IPS DF 6.9 (cell line): ENCODE data around the gene ARHGDIA.

Experiments
- DNase-seq: peaks from one replicate; pipeline ENCODE4 v3.0.0-alpha.2; 2013; ENCODE audit warnings: low read depth, low spot score
- H3K27ac ChIP-seq: one replicate; pipeline ENCODE4 v1.5.1; 2013; ENCODE audit warnings: low read length, control low read depth
- H3K27me3 ChIP-seq: 2 replicates; pipeline ENCODE4 v1.6.1; 2013; ENCODE audit warnings: mild to moderate bottlenecking, low read length; ENCODE audit not compliant: control insufficient read depth, insufficient read depth
- H3K36me3 ChIP-seq: 2 replicates; pipeline ENCODE4 v1.6.1; 2013; ENCODE audit warnings: low read length; ENCODE audit not compliant: control insufficient read depth, insufficient read depth
- H3K4me1 ChIP-seq: 2 replicates; pipeline ENCODE4 v1.6.1; 2013; ENCODE audit warnings: low read length; ENCODE audit not compliant: control insufficient read depth, insufficient read depth
- H3K4me3 ChIP-seq: 2 replicates; pipeline ENCODE4 v1.5.1; 2013; ENCODE audit warnings: mild to moderate bottlenecking, low read length
- H3K9me3 ChIP-seq: 2 replicates; pipeline ENCODE4 v1.6.1; 2013; ENCODE audit warnings: low read length, inconsistent platforms; ENCODE audit not compliant: control insufficient read depth, insufficient read depth
- WGBS: extraction: QIAGEN DNeasy Blood & Tissue Kit; methylation state at CpG from one replicate; pipeline ENCODE4 v1.1.7; 2013; ENCODE audit warnings: mixed read lengths, missing lambda C conversion rate; ENCODE audit not compliant: insufficient read length, insufficient coverage; 5-methylcytosine and 5-hydroxymethylcytosine counted together

ARHGDIA gene

GRCh38 chr17:81831957-81832607, 39.1 kb downstream of the ARHGDIA start:
- no peak overlapping the region for H3K27ac ChIP-seq
- no peaks in the 10 kb centered on the region for H3K36me3 ChIP-seq
- no CpG with 5 or more reads among the region's 18 CpGs for WGBS
- DNase-seq = no peak
- no peaks in the 10 kb centered on the region for H3K9me3 ChIP-seq
- H3K4me3 ChIP-seq = peak overlapping the region; percentile 88
- peaks cover 11% of the 10 kb centered on the region for H3K4me1 ChIP-seq
- H3K27me3 ChIP-seq = no peaks in the 10 kb centered on the region

GRCh38 chr17:81831563-81831956, 39.6 kb downstream of the ARHGDIA start:
- WGBS = no CpG with 5 or more reads among the region's 7 CpGs
- Histone ChIP-seq H3K4me3 (no peak overlapping the region), H3K9me3 (no peaks in the 10 kb centered on the region), H3K27me3 (no peaks in the 10 kb centered on the region), H3K4me1 (peaks cover 11% of the 10 kb centered on the region), H3K27ac (no peak overlapping the region), H3K36me3 (no peaks in the 10 kb centered on the region)
- no peak for DNase-seq

- no peaks in the 10 kb centered on the region for H3K36me3 ChIP-seq
- DNase-seq = no peak
- no peak overlapping the region for H3K4me3 ChIP-seq
- H3K4me1 ChIP-seq = peaks cover 12% of the 10 kb centered on the region
- no peaks in the 10 kb centered on the region for H3K27me3 ChIP-seq
- WGBS = no CpG with 5 or more reads among the region's 6 CpGs
- no peak overlapping the region for H3K27ac ChIP-seq
- H3K9me3 ChIP-seq = no peaks in the 10 kb centered on the region
Measured at GRCh38 chr17:81829858-81830257, 41.3 kb downstream of the ARHGDIA start.

GRCh38 chr17:81828656-81829055, 42.5 kb downstream of the ARHGDIA start:
- DNase-seq = no peak
- peaks cover 10% of the 10 kb centered on the region for H3K4me1 ChIP-seq
- H3K36me3 ChIP-seq = no peaks in the 10 kb centered on the region
- WGBS = no CpG with 5 or more reads among the region's 7 CpGs
- H3K27me3 ChIP-seq = no peaks in the 10 kb centered on the region
- no peak overlapping the region for H3K4me3 ChIP-seq
- no peak overlapping the region for H3K27ac ChIP-seq
- no peaks in the 10 kb centered on the region for H3K9me3 ChIP-seq

- peaks cover 5% of the 10 kb centered on the region for H3K4me1 ChIP-seq
- no CpG with 5 or more reads among the region's 11 CpGs for WGBS
- H3K27ac ChIP-seq = no peak overlapping the region
- H3K36me3 ChIP-seq = no peaks in the 10 kb centered on the region
- H3K9me3 ChIP-seq = no peaks in the 10 kb centered on the region
- no peak for DNase-seq
- no peaks in the 10 kb centered on the region for H3K27me3 ChIP-seq
- no peak overlapping the region for H3K4me3 ChIP-seq
Measured at GRCh38 chr17:81825841-81826466, 45.2 kb downstream of the ARHGDIA start.

GRCh38 chr17:81824595-81824994, 46.5 kb downstream of the ARHGDIA start:
- H3K4me1 ChIP-seq = peaks cover 5% of the 10 kb centered on the region
- no peaks in the 10 kb centered on the region for H3K27me3 ChIP-seq
- DNase-seq = no peak
- no CpG with 5 or more reads among the region's 11 CpGs for WGBS
- H3K9me3 ChIP-seq = no peaks in the 10 kb centered on the region
- no peak overlapping the region for H3K27ac ChIP-seq
- H3K36me3 ChIP-seq = no peaks in the 10 kb centered on the region
- H3K4me3 ChIP-seq = no peak overlapping the region

GRCh38 chr17:81823820-81824550, 47.2 kb downstream of the ARHGDIA start:
- H3K36me3 ChIP-seq = no peaks in the 10 kb centered on the region
- no CpG with 5 or more reads among the region's 33 CpGs for WGBS
- H3K4me3 ChIP-seq = no peak overlapping the region
- no peaks in the 10 kb centered on the region for H3K27me3 ChIP-seq
- no peak for DNase-seq
- peaks cover 5% of the 10 kb centered on the region for H3K4me1 ChIP-seq
- H3K27ac ChIP-seq = no peak overlapping the region
- H3K9me3 ChIP-seq = no peaks in the 10 kb centered on the region

GRCh38 chr17:81822996-81823819, 47.9 kb downstream of the ARHGDIA start:
- no CpG with 5 or more reads among the region's 30 CpGs for WGBS
- no peaks in the 10 kb centered on the region for H3K27me3 ChIP-seq
- H3K9me3 ChIP-seq = no peaks in the 10 kb centered on the region
- H3K4me1 ChIP-seq = peaks cover 3% of the 10 kb centered on the region
- no peak overlapping the region for H3K4me3 ChIP-seq
- no peak for DNase-seq
- no peak overlapping the region for H3K27ac ChIP-seq
- H3K36me3 ChIP-seq = no peaks in the 10 kb centered on the region

GRCh38 chr17:81822312-81822637, 48.9 kb downstream of the ARHGDIA start:
- no peaks in the 10 kb centered on the region for H3K9me3 ChIP-seq
- no CpG with 5 or more reads among the region's 8 CpGs for WGBS
- peaks cover 3% of the 10 kb centered on the region for H3K4me1 ChIP-seq
- H3K36me3 ChIP-seq = no peaks in the 10 kb centered on the region
- H3K27ac ChIP-seq = no peak overlapping the region
- DNase-seq = no peak
- H3K4me3 ChIP-seq = no peak overlapping the region
- no peaks in the 10 kb centered on the region for H3K27me3 ChIP-seq

GRCh38 chr17:81821603-81822311, 49.4 kb downstream of the ARHGDIA start:
- no peaks in the 10 kb centered on the region for H3K9me3 ChIP-seq
- H3K4me1 ChIP-seq = peaks cover 3% of the 10 kb centered on the region
- H3K36me3 ChIP-seq = no peaks in the 10 kb centered on the region
- no CpG with 5 or more reads among the region's 20 CpGs for WGBS
- no peak overlapping the region for H3K27ac ChIP-seq
- no peak overlapping the region for H3K4me3 ChIP-seq
- DNase-seq = no peak
- H3K27me3 ChIP-seq = no peaks in the 10 kb centered on the region
